Activated CD8-positive, alpha-beta memory T cell treated with anti-CD3 and anti-CD28 coated beads, Interleukin-2, amount 10 ng/mL, durations not matched to agents 7 days and 5 days (primary cell): ENCODE measurements around the gene FBN1. TPM values are rescaled to one million over a fixed set of nuclear protein-coding genes. Genes with fewer than 3 reads are reported as not detected.
A peak's percentile ranks its signal among the peaks of the same experiment; 100 is the strongest.

ENCODE experiments used
- ATAC-seq: fragments of 150-1000 bp; cut with Tn5 transposase; one replicate; pipeline ENCODE4 v1.10.0; 2021; ENCODE audit warnings: moderate library complexity
- CTCF ChIA-PET: fragments of 350-600 bp; sonication (Branson Sonifier 250); formaldehyde crosslinking; loops from one replicate; lab custom pipeline; 2021; ENCODE audit warnings: antibody characterized with exemption; lab: Charles Lee
- DNase-seq: peaks from one replicate; pipeline ENCODE4 v3.0.0-alpha.2; 2020
- H3K27ac Mint-ChIP-seq: one replicate; pipeline ENCODE4 v1.8.0; 2021; ENCODE audit warnings: mild to moderate bottlenecking, mixed read lengths
- H3K27me3 Mint-ChIP-seq: one replicate; pipeline ENCODE4 v1.8.0; 2021; ENCODE audit warnings: mixed read lengths
- H3K36me3 Mint-ChIP-seq: one replicate; pipeline ENCODE4 v1.8.0; 2021; ENCODE audit warnings: mild to moderate bottlenecking, mixed read lengths
- H3K4me1 Mint-ChIP-seq: one replicate; pipeline ENCODE4 v1.8.0; 2021; ENCODE audit warnings: mixed read lengths
- H3K4me3 Mint-ChIP-seq: one replicate; pipeline ENCODE4 v1.8.0; 2021; ENCODE audit warnings: mild to moderate bottlenecking, moderate library complexity, mixed read lengths
- H3K9me3 Mint-ChIP-seq: one replicate; pipeline ENCODE4 v1.8.0; 2022; ENCODE audit warnings: low read depth, mixed read lengths
- total RNA-seq, 2 experiments: library from RNA; stranded (reverse); gene quantifications; one replicate each; pipeline ENCODE4 v1.2.3, GENCODE V29; 2021

FBN1 gene
- 1 to 10 TPM; 1.1 to 1.3 TPM for total RNA-seq

DNA sequence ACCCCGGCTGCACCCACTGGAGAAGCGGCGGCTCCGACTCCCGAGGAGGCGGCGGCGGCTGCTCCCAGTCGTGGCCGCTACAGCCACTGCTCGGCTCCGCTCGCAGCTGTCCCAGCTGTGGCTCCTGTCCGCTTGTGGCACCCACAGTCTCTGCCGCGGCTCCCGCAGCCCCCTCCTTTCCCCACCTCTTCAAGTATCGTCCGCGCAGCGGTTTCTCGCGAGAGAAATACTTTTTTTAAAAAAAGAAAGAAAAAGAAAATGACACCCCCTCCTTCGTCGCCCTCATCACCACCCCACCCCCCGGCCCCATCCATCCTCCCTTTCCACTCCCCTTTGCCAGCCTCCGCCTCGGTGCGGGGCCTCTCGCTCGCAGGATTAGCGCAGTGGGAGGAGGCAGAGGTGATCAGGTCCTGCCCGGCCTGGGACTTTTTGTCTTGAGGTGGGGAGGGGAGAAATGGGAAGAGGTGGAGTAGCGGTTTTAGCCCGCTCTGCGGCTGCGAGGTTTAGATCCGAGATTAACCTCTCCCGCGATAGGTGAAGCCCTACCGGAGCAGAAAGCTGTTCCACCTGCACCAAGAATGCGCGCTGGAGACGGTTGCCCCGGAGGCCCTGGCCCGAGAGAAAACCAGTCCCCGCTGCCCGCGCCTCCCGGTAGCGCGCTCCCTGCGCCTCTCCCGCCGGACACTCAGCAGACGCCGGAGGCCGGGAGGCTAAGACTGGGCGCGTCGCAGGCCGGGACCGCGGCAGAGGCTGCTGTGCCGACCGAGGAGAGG, at the start of gene FBN1:
Gene FBN1, minus strand, starts transcription at position 152 of the 773 bp plus-strand sequence. CDS start 940 bp downstream, outside the sequence.
- H3K4me3 Mint-ChIP-seq = peak within 1 kb of the TSS; percentile 66
- H3K27me3 Mint-ChIP-seq = peaks cover 57% of the 10 kb centered on the region
- DNase-seq = peak; percentile 52
- CTCF ChIA-PET = no interaction called here
- H3K36me3 Mint-ChIP-seq = no peaks in the 10 kb centered on the region
- H3K27ac Mint-ChIP-seq = no peak within 1 kb of the TSS
- ATAC-seq = peak; percentile 74
- H3K4me1 Mint-ChIP-seq = peaks cover 4% of the 10 kb centered on the region
- H3K9me3 Mint-ChIP-seq = no peaks in the 10 kb centered on the region

DNA sequence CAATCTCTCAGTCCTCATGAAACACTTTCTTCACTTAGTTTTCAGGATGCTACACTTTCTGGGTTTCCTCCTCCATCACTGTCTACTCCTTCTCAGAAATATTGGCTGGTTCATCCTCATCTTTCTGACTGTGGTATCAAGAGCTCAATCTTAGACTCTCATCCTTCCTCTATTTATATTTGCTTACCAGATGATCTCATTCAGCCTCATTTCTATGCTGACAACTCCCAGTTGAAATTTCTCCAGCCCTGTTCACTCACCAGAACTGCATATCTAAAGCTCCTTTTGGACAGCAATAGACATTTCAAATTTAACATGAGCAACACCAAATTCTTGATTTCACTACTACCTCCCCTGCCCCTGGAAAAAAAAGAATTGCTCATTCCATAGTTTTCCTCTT, 48.0 kb upstream of the FBN1 start:
- Mint-ChIP-seq H3K27me3 (no peaks in the 10 kb centered on the region), H3K9me3 (no peaks in the 10 kb centered on the region), H3K4me1 (no peaks in the 10 kb centered on the region), H3K4me3 (no peak overlapping the region), H3K36me3 (peaks cover 2% of the 10 kb centered on the region), H3K27ac (no peak overlapping the region)
- ATAC-seq (no peak), DNase-seq (no peak)
- CTCF ChIA-PET = no interaction called here

DNA sequence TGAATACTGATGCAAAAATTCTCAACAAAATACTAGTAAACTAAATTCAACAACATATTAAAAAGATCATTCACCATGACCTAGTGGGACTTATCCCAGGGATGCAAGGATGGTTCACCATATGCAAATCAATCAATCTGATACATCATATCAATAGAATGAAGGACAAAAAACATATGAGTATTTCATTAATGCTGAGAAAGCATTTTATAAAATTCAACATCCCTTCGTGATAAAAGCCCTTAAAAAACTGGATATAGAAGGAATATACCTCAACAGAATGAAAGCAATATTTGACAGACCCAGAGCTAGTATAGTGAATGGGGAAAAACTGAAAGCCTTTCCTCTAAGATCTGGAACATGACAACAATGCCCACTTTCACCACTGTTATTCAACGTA, 43.0 kb upstream of the FBN1 start:
- Mint-ChIP-seq H3K4me1 (no peaks in the 10 kb centered on the region), H3K27me3 (peaks cover 2% of the 10 kb centered on the region), H3K36me3 (peaks cover 8% of the 10 kb centered on the region), H3K9me3 (peaks cover 2% of the 10 kb centered on the region), H3K27ac (no peak overlapping the region), H3K4me3 (no peak overlapping the region)
- no peak for ATAC-seq
- CTCF ChIA-PET = no interaction called here
- no peak for DNase-seq

DNA sequence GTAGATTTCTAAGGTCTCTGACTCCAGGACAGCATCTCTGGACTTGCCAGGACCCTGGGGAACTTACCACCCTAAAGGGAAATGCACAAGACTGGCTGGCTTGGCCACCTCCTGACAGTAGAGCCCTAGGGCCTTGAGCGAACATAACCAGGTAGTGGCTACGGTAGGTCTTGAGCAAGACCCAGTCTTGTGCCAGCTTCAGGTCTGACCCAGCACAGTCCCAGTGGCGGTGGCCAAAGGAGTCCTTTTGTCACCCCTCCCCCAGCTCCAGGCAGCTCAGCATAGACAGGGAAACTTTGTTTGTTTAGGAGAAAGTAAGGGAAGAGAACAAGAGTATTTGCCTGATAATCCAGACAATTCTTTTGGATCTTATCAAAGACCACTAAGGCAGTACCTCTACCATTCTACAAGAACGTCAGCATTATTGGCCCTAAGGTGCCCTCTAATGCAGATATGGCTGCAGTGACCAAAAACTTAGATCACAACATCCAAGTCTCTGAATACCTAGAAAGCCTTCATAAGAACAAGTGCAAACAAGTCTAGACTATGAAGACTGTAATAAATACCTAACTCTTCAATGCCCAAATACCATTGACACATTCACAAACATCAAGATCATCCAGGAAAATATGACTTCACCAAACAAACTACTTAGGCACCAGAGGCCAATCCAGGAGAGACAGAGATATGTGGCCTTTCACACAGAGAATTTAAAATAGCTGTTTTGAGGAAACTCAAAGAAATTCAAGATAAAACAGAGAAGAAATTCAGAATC, 38.7 kb upstream of the FBN1 start:
- CTCF ChIA-PET = no interaction called here
- peaks cover 2% of the 10 kb centered on the region for H3K9me3 Mint-ChIP-seq
- peaks cover 2% of the 10 kb centered on the region for H3K27me3 Mint-ChIP-seq
- H3K27ac Mint-ChIP-seq = no peak overlapping the region
- H3K36me3 Mint-ChIP-seq = peaks cover 8% of the 10 kb centered on the region
- H3K4me3 Mint-ChIP-seq = no peak overlapping the region
- DNase-seq (no peak), ATAC-seq (no peak)
- H3K4me1 Mint-ChIP-seq = no peaks in the 10 kb centered on the region

DNA sequence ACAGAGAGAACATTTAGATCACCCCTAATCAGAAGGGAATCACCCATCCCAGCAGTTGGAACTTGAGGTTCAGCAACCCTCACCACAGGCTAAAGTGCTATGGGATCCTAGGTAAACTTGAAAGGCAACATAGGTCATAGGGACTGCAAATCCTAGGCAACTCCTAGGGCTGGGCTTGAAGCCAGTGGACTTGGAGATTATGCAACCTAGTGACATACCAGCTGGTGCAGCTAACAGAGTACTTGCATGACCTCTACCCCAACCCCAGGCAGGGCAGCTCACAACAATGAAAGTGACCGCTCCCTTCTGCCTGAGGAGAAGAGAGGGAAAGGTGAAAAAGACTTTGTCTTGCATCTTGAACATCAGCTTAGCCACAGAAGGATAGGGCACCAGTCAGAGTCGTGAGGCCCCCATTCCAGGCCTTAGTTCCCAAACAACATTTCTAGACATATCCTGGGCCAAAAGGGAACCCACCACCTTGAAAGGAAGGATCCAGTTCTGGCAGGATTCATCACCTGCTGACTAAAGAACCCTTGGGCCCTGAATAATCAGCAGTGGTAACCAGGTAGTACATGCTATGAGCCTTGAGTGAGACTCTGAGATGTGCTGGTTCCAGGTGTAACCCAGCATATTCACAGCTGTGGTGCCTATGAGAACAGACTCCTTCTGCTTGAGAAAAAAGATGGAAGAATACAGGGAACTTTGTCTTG, 37.6 kb upstream of the FBN1 start:
- H3K36me3 Mint-ChIP-seq = peaks cover 8% of the 10 kb centered on the region
- H3K9me3 Mint-ChIP-seq = peaks cover 2% of the 10 kb centered on the region
- DNase-seq = no peak
- peaks cover 3% of the 10 kb centered on the region for H3K27me3 Mint-ChIP-seq
- H3K4me1 Mint-ChIP-seq = no peaks in the 10 kb centered on the region
- no peak for ATAC-seq
- CTCF ChIA-PET = no interaction called here
- H3K27ac Mint-ChIP-seq = no peak overlapping the region
- H3K4me3 Mint-ChIP-seq = no peak overlapping the region

DNA sequence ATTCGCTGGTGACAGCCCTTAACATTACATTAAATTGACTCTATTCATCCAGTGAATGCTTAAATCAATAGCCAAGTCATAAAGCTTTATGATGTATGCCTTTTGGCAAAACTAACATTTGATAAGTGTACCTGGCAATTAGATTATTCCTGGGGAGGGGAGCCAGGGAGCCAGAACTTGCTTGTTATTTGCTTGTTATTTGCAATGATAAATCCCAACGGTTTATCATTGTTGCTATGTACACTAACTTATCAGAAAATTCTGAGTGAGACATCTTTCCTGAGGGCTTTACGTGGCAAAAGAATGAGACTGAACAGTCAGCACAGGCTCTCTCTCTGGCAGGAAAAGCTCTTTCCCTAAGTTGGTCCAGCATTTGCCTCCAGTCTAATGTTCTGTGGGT, 35.8 kb upstream of the FBN1 start:
- Mint-ChIP-seq H3K36me3 (peaks cover 4% of the 10 kb centered on the region), H3K4me3 (no peak overlapping the region), H3K27ac (no peak overlapping the region), H3K4me1 (no peaks in the 10 kb centered on the region), H3K9me3 (no peaks in the 10 kb centered on the region), H3K27me3 (peaks cover 2% of the 10 kb centered on the region)
- no peak for ATAC-seq
- DNase-seq = no peak
- CTCF ChIA-PET = no interaction called here

DNA sequence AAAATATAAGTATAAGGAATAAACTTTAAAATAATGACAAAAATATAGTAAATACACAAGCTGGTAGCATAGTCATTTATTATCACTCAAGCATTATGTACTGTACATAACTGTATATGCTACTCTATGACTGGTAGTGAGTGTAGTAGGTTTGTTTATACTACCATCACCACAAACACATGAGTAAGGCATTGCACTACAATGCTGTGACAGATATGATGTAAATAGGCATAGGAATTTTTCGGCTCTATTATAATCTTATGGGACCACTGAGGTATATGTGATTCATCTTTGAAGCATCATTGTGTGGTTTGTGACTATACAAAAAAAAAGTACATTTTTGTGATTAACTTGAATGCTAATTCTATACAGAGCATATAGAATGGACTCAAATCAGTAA, 35.3 kb upstream of the FBN1 start:
- CTCF ChIA-PET = no interaction called here
- no peak overlapping the region for H3K27ac Mint-ChIP-seq
- H3K4me1 Mint-ChIP-seq = no peaks in the 10 kb centered on the region
- no peaks in the 10 kb centered on the region for H3K9me3 Mint-ChIP-seq
- no peak for ATAC-seq
- H3K27me3 Mint-ChIP-seq = peaks cover 2% of the 10 kb centered on the region
- DNase-seq = no peak
- H3K4me3 Mint-ChIP-seq = no peak overlapping the region
- H3K36me3 Mint-ChIP-seq = peaks cover 2% of the 10 kb centered on the region

DNA sequence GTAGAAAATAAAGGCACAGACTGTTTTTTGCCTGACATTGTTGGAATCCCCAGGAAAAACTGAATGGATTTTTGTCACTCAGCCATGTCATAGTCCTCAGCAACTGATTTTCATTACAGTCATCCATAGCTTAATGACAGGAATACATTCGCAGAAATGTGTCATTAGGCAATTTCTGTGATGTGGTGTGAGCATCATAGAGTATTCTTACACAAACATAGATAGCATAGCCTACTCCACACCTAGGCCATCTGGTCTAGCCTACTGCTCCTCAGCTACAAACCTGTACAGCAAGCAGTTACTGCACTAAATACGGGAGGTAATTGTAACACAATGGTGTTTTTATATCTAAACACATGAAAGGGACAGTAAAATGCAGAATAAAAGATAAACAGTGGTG, 34.4 kb upstream of the FBN1 start:
- Mint-ChIP-seq H3K36me3 (peaks cover 2% of the 10 kb centered on the region), H3K9me3 (no peaks in the 10 kb centered on the region), H3K4me1 (no peaks in the 10 kb centered on the region), H3K27me3 (peaks cover 2% of the 10 kb centered on the region), H3K27ac (no peak overlapping the region), H3K4me3 (no peak overlapping the region)
- CTCF ChIA-PET = no interaction called here
- DNase-seq (no peak), ATAC-seq (no peak)

DNA sequence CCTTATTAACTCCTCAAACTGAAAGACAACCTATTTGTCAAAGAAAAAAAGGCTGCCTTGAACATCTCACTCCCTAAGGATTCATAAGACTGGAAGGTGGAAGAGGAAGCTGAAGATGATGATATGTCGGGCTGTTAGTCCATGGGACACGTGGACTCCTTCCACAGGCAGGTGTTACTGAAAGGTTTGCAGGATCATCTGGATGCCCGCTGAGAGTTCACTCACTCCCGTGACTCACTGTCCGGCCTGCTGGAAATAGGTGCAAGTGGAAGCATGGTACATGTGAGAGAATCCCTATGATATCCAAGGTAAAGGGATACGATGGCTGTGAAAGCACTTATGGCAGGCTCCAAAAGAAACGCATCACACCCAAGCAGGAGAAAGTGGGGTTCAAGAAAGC, 33.3 kb upstream of the FBN1 start:
- Mint-ChIP-seq H3K4me3 (no peak overlapping the region), H3K27me3 (peaks cover 2% of the 10 kb centered on the region), H3K4me1 (no peaks in the 10 kb centered on the region), H3K36me3 (no peaks in the 10 kb centered on the region), H3K9me3 (no peaks in the 10 kb centered on the region), H3K27ac (no peak overlapping the region)
- DNase-seq (no peak), ATAC-seq (no peak)
- CTCF ChIA-PET = no interaction called here

DNA sequence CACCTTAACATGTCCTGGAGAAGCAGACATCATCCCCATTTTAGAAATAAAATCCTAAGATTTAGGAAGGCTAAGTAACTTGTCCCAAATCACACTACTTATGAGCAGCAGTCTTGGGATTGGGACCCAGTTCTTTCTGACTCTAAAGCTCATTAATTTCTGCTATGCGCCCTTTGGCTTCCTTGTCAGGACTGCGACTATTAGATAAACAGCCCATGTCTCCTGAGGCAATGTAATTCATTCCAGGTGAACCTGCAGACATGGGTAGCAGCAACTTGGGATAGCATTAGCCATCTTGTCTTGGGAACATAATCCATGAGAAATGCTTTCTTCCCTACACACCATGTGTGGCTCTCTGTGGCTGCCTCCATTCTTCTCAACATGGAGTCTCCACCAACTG, 32.3 kb upstream of the FBN1 start:
- Mint-ChIP-seq H3K4me3 (no peak overlapping the region), H3K4me1 (no peaks in the 10 kb centered on the region), H3K36me3 (no peaks in the 10 kb centered on the region), H3K9me3 (no peaks in the 10 kb centered on the region), H3K27me3 (peaks cover 2% of the 10 kb centered on the region), H3K27ac (no peak overlapping the region)
- CTCF ChIA-PET = no interaction called here
- DNase-seq = no peak
- ATAC-seq = no peak

DNA sequence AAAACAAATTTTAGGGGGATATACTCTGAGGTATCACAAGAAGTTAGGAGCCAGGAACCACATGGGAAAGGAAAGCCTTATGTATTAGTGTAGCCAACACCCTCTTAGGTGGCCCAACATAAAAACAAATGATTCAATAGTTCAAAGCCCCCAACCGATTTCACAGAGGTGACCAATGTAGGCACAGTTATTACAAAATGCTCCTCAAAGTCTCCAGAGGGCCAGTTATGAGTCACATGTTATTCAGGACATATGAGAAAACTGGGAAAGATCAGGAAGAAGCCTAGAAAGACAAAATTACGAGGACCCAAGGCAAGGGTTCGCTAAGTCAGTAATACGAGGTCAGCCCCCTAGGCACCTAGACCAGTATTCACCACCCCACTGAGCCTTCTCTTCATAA, 29.9 kb upstream of the FBN1 start:
- Mint-ChIP-seq H3K4me3 (no peak overlapping the region), H3K4me1 (no peaks in the 10 kb centered on the region), H3K36me3 (no peaks in the 10 kb centered on the region), H3K27ac (no peak overlapping the region), H3K9me3 (no peaks in the 10 kb centered on the region), H3K27me3 (peaks cover 2% of the 10 kb centered on the region)
- CTCF ChIA-PET = no interaction called here
- no peak for ATAC-seq
- DNase-seq = no peak

DNA sequence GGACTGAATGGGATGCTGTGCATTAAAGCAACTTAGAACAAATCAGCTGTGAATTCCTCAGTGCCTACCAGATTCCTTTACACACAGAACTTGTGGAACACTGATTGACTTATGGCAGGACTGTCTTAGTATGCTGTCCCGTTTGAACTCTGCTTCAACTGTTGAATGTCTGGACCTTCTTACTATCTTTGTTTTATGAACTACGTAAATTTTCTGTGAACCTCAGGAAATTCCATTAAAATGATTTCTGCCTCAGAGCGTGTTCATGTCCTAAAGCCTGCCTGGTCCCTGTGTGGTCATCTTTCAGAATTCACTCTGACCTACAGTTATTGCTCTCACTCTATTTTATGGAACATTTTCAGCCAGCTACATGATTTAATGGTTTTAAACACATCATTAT, 29.4 kb upstream of the FBN1 start:
- Mint-ChIP-seq H3K4me1 (no peaks in the 10 kb centered on the region), H3K4me3 (no peak overlapping the region), H3K36me3 (no peaks in the 10 kb centered on the region), H3K9me3 (no peaks in the 10 kb centered on the region), H3K27me3 (peaks cover 7% of the 10 kb centered on the region), H3K27ac (no peak overlapping the region)
- DNase-seq = no peak
- ATAC-seq = no peak
- CTCF ChIA-PET = interaction anchor here (0.8 kb wide), 1 partner anchor 14 kb away, joined by 3 read pairs; no protein-coding TSS in a partner anchor

DNA sequence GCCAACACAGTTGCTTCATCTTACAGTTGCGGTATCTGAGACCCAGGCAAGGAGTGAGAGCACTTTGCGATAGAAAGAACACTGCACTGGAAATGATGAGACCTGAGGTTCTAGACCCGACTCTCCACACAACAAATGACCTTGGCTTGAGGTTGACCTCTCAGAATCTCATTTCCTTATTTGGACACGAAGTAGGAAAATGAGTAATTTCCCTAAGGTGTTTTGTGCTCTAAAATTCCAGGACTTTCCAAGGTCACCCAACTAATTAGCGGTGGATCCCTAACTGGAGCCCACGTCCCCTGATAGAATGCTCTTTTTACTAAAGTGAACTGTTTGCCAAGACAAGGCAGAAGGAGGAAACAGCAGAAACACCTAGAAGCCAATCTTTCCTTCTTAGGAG, 26.7 kb upstream of the FBN1 start:
- DNase-seq (no peak), ATAC-seq (no peak)
- H3K36me3 Mint-ChIP-seq = no peaks in the 10 kb centered on the region
- peaks cover 9% of the 10 kb centered on the region for H3K27me3 Mint-ChIP-seq
- no peak overlapping the region for H3K4me3 Mint-ChIP-seq
- H3K9me3 Mint-ChIP-seq = no peaks in the 10 kb centered on the region
- CTCF ChIA-PET = no interaction called here
- no peaks in the 10 kb centered on the region for H3K4me1 Mint-ChIP-seq
- no peak overlapping the region for H3K27ac Mint-ChIP-seq
